Measurements from ENCODE around the gene FDXACB1. TPM values are rescaled to one million over a fixed set of nuclear protein-coding genes. Genes with fewer than 3 reads are reported as not detected.

The FDXACB1 gene
- total and polyA plus RNA-seq, 4 donors = 0.95 to 2.3 (median 1.3) TPM

- H3K9ac ChIP-seq (ENCODE audit: low read depth in 1 of 2, low read length in 2 of 2) = no peak overlapping the region
- TF ChIP-seq RXRA (IDR thresholded peaks at IDR 0.05) = no peak
- no peak for TF ChIP-seq EGR1 (IDR thresholded peaks at IDR 0.05; ENCODE audit: low read depth in 2 of 2)
- TF ChIP-seq, protein P1, sequence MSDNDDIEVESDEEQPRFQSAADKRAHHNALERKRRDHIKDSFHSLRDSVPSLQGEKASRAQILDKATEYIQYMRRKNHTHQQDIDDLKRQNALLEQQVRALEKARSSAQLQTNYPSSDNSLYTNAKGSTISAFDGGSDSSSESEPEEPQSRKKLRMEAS (IDR thresholded peaks at IDR 0.05) = no peak
- TF ChIP-seq HNF4A (conservative IDR thresholded peaks at IDR 0.05) = no peak
- no peak for TF ChIP-seq ATF3 (IDR thresholded peaks at IDR 0.05)
- no peak for TF ChIP-seq NR2F2 (IDR thresholded peaks at IDR 0.05)
- no peak for TF ChIP-seq RAD21 (IDR thresholded peaks at IDR 0.05)
- no peak for TF ChIP-seq TAF1 (conservative IDR thresholded peaks at IDR 0.05)
- TF ChIP-seq JUND (IDR thresholded peaks at IDR 0.05) = no peak
- TF ChIP-seq, protein P2, sequence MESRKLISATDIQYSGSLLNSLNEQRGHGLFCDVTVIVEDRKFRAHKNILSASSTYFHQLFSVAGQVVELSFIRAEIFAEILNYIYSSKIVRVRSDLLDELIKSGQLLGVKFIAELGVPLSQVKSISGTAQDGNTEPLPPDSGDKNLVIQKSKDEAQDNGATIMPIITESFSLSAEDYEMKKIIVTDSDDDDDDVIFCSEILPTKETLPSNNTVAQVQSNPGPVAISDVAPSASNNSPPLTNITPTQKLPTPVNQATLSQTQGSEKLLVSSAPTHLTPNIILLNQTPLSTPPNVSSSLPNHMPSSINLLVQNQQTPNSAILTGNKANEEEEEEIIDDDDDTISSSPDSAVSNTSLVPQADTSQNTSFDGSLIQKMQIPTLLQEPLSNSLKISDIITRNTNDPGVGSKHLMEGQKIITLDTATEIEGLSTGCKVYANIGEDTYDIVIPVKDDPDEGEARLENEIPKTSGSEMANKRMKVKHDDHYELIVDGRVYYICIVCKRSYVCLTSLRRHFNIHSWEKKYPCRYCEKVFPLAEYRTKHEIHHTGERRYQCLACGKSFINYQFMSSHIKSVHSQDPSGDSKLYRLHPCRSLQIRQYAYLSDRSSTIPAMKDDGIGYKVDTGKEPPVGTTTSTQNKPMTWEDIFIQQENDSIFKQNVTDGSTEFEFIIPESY (IDR thresholded peaks at IDR 0.05) = no peak
- no peak for TF ChIP-seq SP1 (IDR thresholded peaks at IDR 0.05)
- TF ChIP-seq, protein P3, sequence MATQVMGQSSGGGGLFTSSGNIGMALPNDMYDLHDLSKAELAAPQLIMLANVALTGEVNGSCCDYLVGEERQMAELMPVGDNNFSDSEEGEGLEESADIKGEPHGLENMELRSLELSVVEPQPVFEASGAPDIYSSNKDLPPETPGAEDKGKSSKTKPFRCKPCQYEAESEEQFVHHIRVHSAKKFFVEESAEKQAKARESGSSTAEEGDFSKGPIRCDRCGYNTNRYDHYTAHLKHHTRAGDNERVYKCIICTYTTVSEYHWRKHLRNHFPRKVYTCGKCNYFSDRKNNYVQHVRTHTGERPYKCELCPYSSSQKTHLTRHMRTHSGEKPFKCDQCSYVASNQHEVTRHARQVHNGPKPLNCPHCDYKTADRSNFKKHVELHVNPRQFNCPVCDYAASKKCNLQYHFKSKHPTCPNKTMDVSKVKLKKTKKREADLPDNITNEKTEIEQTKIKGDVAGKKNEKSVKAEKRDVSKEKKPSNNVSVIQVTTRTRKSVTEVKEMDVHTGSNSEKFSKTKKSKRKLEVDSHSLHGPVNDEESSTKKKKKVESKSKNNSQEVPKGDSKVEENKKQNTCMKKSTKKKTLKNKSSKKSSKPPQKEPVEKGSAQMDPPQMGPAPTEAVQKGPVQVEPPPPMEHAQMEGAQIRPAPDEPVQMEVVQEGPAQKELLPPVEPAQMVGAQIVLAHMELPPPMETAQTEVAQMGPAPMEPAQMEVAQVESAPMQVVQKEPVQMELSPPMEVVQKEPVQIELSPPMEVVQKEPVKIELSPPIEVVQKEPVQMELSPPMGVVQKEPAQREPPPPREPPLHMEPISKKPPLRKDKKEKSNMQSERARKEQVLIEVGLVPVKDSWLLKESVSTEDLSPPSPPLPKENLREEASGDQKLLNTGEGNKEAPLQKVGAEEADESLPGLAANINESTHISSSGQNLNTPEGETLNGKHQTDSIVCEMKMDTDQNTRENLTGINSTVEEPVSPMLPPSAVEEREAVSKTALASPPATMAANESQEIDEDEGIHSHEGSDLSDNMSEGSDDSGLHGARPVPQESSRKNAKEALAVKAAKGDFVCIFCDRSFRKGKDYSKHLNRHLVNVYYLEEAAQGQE (IDR thresholded peaks at IDR 0.05) = no peak
- no peak for TF ChIP-seq FOXA2 (IDR thresholded peaks at IDR 0.05)
- TF ChIP-seq GABPA (IDR thresholded peaks at IDR 0.05 in 1 of 2, conservative IDR thresholded peaks at IDR 0.05 in 1 of 2) = no peak
- TF ChIP-seq, protein P4, sequence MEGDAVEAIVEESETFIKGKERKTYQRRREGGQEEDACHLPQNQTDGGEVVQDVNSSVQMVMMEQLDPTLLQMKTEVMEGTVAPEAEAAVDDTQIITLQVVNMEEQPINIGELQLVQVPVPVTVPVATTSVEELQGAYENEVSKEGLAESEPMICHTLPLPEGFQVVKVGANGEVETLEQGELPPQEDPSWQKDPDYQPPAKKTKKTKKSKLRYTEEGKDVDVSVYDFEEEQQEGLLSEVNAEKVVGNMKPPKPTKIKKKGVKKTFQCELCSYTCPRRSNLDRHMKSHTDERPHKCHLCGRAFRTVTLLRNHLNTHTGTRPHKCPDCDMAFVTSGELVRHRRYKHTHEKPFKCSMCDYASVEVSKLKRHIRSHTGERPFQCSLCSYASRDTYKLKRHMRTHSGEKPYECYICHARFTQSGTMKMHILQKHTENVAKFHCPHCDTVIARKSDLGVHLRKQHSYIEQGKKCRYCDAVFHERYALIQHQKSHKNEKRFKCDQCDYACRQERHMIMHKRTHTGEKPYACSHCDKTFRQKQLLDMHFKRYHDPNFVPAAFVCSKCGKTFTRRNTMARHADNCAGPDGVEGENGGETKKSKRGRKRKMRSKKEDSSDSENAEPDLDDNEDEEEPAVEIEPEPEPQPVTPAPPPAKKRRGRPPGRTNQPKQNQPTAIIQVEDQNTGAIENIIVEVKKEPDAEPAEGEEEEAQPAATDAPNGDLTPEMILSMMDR (IDR thresholded peaks at IDR 0.05; ENCODE audit: low read depth, low read length, missing input control) = no peak
- no peak for TF ChIP-seq YY1 (IDR thresholded peaks at IDR 0.05)
- TF ChIP-seq FOXA1 (IDR thresholded peaks at IDR 0.05) = no peak
- no peak for TF ChIP-seq HNF4G (IDR thresholded peaks at IDR 0.05)
- no peaks in the 10 kb centered on the region for H3K4me1 ChIP-seq (ENCODE audit: control insufficient read depth in 4 of 4, insufficient read depth in 4 of 4, low read length in 3 of 4)
- no peaks in the 10 kb centered on the region for H3K27me3 ChIP-seq (ENCODE audit: control insufficient read depth in 4 of 4, insufficient read depth in 4 of 4, low read length in 3 of 4)
- no peaks in the 10 kb centered on the region for H3K36me3 ChIP-seq (ENCODE audit: control insufficient read depth in 4 of 4, insufficient read depth in 3 of 4, low read depth in 1 of 4, low read length in 3 of 4)
- DNase-seq (ENCODE audit: low spot score) = no peak
- H3K9me3 ChIP-seq (ENCODE audit: control insufficient read depth in 4 of 4, low read length in 3 of 4) = no peaks in the 10 kb centered on the region
- H3K4me3 ChIP-seq (ENCODE audit: low read depth in 1 of 3, low read length in 3 of 3) = no peak overlapping the region
- no peak overlapping the region for H3K27ac ChIP-seq (ENCODE audit: low read depth in 1 of 2, low read length in 2 of 2)
- WGBS = 71% methylated on average over 2 of the region's 2 CpGs
These were observed 26.4 kb upstream of the FDXACB1 start for GRCh38 chr11:111905411-111905810.

All from liver (tissue), 9 donors.